GM18502 (cell line): ENCODE data around the gene KCNQ4.

ENCODE experiments used
- ATAC-seq: cut with Tn5 transposase; IDR thresholded peaks from one replicate; pipeline ENCODE4 v1.9.1; 2021; ENCODE audit warnings: mild to moderate bottlenecking; ENCODE audit not compliant: unreplicated experiment, poor library complexity

Gene KCNQ4

DNA sequence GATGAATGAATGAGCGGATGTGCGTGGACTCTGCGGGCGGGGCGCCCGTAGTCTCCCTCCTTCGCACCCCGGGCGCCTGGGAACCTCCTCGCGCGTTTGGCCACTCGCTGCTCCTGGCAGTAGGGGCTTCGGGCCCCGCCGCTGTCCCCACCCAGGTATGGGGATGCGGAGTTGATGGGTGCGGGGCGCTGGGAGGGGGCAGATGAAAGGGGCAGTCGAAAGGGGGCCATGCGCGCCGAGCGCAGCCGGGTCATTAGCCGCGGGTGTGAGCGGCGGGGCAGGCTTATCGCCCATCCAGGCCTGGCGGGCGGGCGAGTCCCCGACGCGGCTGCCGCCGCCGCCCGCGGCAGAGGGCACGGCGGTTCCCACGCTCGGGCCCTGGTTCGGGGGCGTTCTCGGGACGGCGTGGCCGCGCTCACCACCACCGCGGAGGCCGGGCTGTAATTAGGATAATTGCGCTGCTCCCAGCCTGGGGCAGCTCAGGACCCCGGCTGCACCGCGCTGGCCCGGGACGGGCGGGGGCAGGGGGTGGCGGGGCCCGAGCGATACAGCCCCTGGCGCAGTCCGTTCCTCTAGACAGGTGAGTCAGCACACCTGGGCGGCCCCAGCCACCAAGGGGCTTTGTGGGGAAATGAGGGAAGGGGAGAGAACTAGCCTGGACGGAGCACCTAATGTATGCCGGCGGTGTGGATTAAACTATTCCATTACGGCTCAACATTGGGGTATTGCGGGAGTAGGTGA is 100.6 kb downstream of the KCNQ4 start:
- ATAC-seq: no peak

DNA sequence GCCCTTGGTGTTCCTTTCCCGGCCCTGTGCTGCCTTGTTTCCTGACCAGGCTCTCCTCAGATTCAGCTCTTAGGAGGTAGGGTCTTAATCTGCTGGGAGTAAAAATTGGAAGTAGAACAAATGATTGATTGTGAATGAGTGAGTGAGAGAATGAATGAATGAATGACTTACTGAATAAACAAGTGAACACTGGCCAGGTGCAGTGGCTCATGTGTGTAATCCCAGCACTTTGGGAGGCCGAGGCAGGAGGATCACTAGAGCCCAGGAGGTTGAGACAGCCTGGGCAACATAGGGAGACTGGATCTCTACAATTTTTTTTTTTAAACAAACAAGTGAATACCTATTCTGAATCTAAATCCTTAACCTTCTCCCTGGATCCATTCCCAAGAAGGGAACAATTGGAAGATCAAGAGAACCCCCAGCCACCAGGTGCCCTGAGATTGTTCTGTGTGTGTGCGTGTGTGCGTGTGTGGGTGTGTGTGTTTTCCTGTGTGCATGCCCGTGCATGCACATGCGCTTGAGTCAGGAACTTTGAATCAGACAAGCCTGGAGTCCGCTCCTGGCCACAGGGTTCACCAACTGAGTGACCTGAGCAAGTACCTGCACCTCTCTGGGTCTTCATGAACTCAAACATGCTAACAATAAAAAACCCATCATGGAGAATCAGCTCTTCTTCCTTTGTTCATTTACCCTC is 102.9 kb downstream of the KCNQ4 start:
- ATAC-seq: no peak

DNA sequence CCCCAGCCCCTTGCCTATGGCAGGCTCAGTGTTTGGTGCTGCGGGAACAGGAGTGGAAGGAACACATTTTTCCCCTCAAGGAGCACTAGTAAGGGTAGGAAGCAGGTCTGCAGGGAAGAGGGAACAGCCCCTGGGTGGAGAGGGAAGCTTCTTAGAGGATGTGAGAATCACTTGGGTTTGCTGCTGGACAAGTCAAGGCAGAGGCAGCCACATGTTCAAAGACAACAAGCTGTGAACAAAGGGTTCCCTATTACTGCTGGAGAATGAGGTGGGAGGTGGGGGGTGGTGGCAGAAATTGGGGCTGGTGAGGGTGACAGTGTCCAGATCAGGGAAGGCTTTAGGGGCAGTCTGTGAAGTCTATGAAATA is 103.4 kb downstream of the KCNQ4 start:
- ATAC-seq: no peak

DNA sequence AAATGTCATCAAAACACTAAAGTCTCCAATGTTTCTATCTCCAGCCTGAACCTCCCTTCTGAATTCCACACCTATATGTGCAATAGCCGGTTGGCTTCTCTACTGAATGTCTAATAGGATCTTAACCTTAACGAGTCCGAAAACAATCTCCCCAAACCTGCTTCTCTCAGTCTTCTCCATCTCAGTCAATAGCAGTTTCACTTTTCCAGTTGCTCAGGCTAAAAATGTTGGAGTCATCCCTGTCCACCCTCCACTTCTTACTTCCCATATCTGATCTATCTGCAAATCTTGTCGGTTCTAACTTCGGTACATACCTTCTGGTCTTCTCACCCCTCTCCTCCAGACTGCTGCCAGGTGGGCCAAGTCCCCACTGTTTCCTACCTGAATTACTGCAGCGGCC is 104.1 kb downstream of the KCNQ4 start:
- no peak for ATAC-seq
